ENCODE measurements around the gene MICAL2. TPM values are rescaled to one million over a fixed set of nuclear protein-coding genes. Genes with fewer than 3 reads are reported as not detected.

MICAL2 gene
- total and polyA plus RNA-seq, 12 donors, result 8.4 to 80.5 (median 34.1) TPM

- Histone ChIP-seq H3K27me3 (no peaks in the 10 kb centered on the region), H3K36me3 (replicated peaks in 1 of 2) (no peaks in the 10 kb centered on the region), H3K9me3 (replicated peaks in 1 of 3) (no peaks in the 10 kb centered on the region), H3K4me3 (no peak overlapping the region), H3K27ac (no peak overlapping the region), H3K4me1 (replicated peaks in 1 of 2) (no peaks in the 10 kb centered on the region)
- intact Hi-C loops (cut with DNase I), result no loop called here
- DNase-seq, result no peak
- WGBS, 4 donors, result 91 to 95% (median 92%) methylated on average over 11 to 12 of the region's 12 CpGs
- TF ChIP-seq POLR2A (IDR thresholded peaks at IDR 0.05) (no peak), CTCF (IDR thresholded peaks at IDR 0.05) (no peak)
Measured at GRCh38 chr11:12183827-12184620, 73.6 kb downstream of the MICAL2 start.

GRCh38 chr11:12184699-12185098 lies 74.3 kb downstream of the MICAL2 start:
- H3K27me3 ChIP-seq, result no peaks in the 10 kb centered on the region
- intact Hi-C loops (cut with DNase I), result no loop called here
- no peak for DNase-seq
- WGBS, 4 donors, result 83 to 100% (median 92%) methylated on average over 1 of the region's 1 CpG
- H3K9me3 ChIP-seq (replicated peaks in 1 of 3), result no peaks in the 10 kb centered on the region
- H3K4me3 ChIP-seq, result no peak overlapping the region
- H3K36me3 ChIP-seq (replicated peaks in 1 of 2), result no peaks in the 10 kb centered on the region
- TF ChIP-seq CTCF (IDR thresholded peaks at IDR 0.05) (no peak), POLR2A (IDR thresholded peaks at IDR 0.05) (no peak)
- H3K27ac ChIP-seq, result peak overlapping the region in 1 of 5 donors; percentile 17
- no peaks in the 10 kb centered on the region for H3K4me1 ChIP-seq (replicated peaks in 1 of 2)

GRCh38 chr11:12185106-12185690 lies 74.8 kb downstream of the MICAL2 start:
- no peak for TF ChIP-seq CTCF (IDR thresholded peaks at IDR 0.05)
- no peak for TF ChIP-seq POLR2A (IDR thresholded peaks at IDR 0.05)

GRCh38 chr11:12185914-12186313 lies 75.5 kb downstream of the MICAL2 start:
- H3K27me3 ChIP-seq, result no peaks in the 10 kb centered on the region
- H3K36me3 ChIP-seq (replicated peaks in 1 of 2), result no peaks in the 10 kb centered on the region
- TF ChIP-seq CTCF (IDR thresholded peaks at IDR 0.05) (no peak), POLR2A (IDR thresholded peaks at IDR 0.05) (no peak)
- 51 to 82% (median 71%) methylated on average over 2 to 4 of the region's 4 CpGs for WGBS, 4 donors
- intact Hi-C loops (cut with DNase I), result no loop called here
- no peaks in the 10 kb centered on the region for H3K9me3 ChIP-seq (replicated peaks in 1 of 3)
- peak overlapping the region in 2 of 5 donors; percentile 15 to 36 for H3K27ac ChIP-seq
- DNase-seq, result no peak
- H3K4me3 ChIP-seq, result no peak overlapping the region
- H3K4me1 ChIP-seq (replicated peaks in 1 of 2), result no peaks in the 10 kb centered on the region

More at GRCh38 chr11:12185106-12185690, 74.8 kb downstream of the MICAL2 start:
- Histone ChIP-seq H3K27ac (peak overlapping the region in 2 of 5 donors; percentile 15 to 36), H3K27me3 (no peaks in the 10 kb centered on the region), H3K36me3 (replicated peaks in 1 of 2) (no peaks in the 10 kb centered on the region), H3K4me1 (replicated peaks in 1 of 2) (no peaks in the 10 kb centered on the region), H3K4me3 (no peak overlapping the region), H3K9me3 (replicated peaks in 1 of 3) (no peaks in the 10 kb centered on the region)
- no peak for DNase-seq
- 85 to 93% (median 90%) methylated on average over 3 of the region's 3 CpGs for WGBS, 4 donors
- intact Hi-C loops (cut with DNase I), result no loop called here
